GM21529 (cell line): Measurements from ENCODE around the gene TMEM89.

Source experiments
- ATAC-seq: cut with Tn5 transposase; IDR thresholded peaks from one replicate; pipeline ENCODE4 v1.9.1; 2021; ENCODE audit not compliant: unreplicated experiment

TMEM89 gene

DNA sequence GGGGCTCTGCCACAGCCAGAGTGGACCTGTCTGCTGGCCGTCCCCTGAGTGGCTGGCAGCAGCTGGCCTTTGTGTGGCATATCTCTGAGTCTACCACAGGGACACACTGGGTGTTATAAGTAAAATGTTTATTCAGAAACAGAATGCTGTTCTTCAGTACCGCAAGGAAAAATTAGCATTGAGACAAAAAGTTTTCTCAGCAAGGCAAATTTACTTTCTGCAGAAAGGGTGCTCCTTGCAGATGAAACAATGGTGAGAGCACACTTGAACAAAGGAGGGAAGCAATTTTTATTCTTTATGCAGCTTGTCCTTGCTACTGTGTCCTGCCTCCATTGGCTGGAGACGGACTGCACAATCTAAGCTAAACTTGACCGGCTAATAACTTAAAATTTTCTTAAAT is 4.0 kb downstream of the TMEM89 start:
- no peak for ATAC-seq

DNA sequence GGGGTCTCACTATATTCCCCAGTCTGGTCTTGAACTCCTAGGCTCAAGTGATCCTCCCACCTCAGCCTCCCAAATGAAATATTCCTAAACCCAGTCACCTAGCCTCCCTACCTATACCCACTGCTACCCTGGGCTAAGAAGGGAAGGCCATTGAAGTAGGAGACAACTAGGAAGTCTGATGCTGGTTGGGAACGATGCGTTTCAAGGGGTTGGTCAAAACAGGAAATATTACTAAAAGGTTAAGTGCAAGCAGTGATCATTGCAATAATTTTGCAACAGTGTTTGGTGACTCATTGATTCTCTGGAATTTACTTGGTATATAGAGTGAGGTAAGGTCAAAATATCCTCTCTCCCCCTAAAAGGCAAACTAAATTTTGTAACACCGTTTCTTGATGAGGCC is 7.5 kb downstream of the TMEM89 start:
- no peak for ATAC-seq

DNA sequence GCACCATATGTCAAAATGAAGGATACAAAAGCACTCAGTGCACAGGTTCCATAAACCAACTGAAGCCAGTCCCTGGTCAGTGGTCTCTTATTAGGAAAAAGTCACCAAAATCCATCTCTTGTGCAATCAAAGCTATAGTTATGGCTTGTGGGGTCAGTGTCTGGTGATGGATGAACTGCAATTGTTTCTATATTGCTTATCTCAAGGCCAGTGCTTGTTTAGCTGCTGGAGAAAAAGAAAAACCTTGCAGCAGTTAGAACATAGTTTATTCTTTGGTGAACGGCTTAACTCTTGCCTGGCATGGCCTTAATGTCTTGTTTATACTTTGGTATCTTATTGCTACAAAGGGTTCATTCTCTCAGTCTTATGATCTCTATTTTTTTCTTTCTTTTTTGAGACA is 9.3 kb downstream of the TMEM89 start:
- ATAC-seq, result no peak

DNA sequence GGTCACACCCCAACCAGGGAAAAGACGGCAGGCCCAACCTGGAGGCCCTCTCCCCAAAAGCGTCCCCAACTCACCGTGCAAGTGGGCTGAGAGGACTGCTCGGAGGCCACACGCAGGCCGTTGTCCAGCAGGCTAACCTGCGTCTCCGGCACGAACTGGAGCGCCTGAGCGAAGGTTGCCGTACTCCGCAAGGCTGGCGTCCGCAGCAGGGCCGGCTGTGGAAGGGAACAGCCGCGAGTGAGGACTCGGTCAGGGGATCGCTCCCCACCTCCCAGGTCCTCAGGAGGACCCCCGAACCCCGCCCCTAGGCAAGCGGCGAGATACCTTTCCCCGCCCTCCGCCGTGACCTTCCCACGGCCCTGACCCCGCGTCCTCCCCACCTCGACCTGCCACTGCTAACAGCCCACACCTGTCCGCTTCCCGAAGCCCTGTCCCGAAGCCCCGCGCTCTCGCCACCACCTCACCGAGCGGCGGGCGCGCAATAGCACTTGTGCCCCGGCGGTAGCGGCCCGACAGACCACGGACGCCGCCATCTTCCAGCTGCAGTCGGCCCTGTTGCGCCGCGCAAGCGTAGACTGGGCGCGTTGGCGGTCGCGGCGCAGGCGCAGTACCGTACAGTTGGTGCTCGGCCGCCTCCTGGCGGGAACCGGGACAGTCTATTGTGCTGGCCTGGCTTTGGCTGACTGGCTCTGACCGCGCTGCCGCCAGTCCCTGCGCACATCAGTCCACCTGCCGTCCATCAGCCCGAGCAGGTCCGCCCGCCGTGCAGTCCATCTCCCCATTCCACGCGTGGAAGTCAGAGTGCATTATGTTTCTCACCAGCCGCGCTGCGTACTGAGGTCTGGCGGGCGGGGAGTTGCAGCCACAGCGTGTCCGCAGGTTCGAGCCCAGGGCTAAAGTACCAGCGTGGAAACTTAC is 12.2 kb downstream of the TMEM89 start, which contains the start of gene UQCRC1:
Gene UQCRC1, minus strand, starts transcription at position 559 of the 918 bp plus-strand sequence. Its CDS starts 26 bp downstream, at position 533.
- peak; percentile 98 for ATAC-seq

DNA sequence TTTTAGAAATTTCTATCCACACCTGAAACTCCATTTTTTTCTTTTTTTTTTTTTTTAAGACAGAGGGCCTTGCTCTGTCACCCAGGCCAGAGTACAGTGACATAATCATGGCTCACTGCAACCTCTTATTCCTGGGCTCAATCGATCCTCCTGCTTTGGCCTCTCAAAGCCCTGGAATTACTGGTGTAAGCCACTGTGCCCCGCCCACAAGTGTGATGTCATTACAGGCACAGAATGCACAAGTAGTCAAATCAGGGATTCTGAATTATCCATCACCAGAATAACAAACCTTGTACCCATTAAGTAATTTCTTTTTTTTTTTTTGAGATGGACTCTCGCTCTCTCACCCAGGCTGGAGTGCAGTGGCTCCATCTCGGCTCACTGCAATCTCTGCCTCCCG is 14.1 kb downstream of the TMEM89 start:
- no peak for ATAC-seq

DNA sequence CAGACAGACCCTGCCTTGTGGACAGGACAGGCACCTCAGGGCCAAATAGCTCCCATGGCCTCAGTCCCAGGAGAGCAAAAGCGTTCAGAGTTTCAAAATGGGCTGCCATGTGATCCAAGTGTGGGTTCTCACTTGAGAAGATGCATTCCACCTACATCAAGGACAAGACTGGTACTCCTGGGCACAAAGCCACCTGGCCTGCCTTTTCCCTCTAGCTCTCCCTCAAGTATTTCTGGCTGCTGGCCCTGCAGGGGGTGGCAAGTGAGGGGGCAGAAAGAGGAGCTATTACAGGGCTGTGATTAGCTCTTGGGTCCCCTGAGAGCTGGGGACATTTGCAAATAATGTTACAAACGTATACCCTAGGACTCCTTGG is 20.0 kb downstream of the TMEM89 start:
- no peak for ATAC-seq

DNA sequence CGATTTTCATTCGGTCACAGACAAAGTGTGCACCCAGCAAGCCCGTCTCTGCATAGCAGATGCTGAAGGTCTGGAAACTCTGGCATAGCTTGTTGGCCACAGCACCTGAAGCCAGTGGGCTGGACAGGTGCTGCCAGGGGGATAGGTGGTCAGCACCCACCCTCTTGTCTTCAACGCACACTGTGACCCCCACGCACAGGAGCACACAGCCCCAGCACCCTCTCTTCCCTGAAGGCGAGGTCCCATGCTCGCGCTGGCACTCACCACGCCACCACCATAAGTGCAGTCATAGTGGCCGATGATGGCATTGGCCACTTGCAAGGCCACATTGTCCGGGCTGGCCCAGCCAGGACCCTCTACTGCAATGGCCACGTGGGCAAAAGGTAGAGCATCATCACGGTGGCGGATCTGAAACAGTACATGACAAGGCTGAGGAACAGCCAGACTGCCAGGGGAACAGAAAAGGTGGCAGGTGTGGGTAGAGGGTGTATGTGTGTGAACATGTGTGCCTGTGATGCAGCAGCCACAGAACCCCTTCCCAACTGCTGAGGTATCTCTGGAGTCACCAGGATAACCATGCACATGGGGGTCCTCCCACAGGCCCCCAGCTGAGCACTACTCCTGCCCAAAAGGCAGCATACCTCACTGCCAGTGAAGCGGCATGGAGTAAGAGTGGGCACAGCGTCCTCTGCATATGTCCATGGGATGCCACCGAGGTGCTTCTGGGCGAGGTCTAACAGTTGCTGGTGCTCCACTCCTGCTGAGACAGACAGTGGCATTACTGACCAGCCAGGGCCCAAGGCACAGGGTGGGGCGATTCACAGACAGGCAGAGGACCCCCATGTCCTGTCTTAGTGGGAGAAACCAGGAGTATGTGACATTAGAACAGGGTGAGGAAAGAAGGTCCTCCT is 20.6 kb downstream of the TMEM89 start:
- no peak for ATAC-seq

DNA sequence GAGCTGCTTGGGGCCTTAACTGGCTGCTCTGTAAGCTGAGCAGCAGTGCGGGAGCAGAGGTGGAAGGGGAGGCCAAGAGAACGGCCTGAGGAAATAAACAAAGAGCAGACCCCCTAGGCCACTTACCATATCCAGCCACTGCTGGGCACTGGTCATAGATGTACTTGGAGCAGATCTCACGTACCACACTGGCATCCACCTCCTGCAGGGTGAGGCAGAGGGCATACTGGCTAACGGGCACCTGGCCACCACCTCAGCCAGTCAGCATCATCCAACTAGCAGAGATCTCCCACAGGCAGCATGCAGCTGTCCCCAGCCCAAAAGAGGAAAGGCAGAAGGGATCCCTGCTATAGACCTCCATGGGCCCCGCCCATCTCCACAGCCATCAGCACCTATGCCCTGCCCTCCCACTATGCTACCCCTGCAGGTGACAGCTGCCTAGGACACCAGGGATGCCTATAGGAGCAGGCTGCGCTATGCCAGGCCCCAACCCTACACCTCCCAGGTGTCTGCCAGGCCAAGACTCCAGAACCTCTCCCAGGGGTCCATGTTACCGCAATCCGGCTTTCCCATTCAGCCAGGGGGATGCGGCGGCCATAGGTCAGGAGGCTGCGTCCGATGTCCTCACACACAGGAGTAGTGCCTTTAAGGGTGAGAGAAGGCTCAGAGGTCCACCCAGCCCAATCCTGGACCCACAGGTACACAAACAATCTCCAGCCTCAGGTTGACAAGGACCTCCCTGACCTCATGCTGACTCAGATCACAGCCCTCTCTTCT is 21.9 kb downstream of the TMEM89 start:
- no peak for ATAC-seq

DNA sequence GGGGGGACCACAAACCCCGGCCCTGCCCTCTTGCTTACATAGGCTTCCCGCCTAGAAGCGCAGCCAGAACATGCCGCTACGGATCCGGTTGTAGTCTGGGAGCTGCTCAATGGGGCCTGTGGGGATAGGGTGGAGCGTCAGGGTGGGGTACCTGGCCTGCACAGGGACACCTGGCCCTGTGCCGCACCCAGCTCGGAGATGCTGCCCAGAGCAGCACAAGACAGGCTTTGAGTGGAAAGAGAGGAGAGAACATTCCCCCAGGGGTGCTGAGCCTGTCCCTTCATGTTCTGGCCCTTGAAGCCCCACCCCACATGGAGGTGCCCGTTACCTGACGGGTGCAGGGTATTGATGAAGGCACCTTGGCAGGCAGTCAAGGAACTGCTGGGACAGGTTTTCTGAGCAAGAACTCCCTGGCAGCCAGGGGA is 22.5 kb downstream of the TMEM89 start:
- no peak for ATAC-seq

DNA sequence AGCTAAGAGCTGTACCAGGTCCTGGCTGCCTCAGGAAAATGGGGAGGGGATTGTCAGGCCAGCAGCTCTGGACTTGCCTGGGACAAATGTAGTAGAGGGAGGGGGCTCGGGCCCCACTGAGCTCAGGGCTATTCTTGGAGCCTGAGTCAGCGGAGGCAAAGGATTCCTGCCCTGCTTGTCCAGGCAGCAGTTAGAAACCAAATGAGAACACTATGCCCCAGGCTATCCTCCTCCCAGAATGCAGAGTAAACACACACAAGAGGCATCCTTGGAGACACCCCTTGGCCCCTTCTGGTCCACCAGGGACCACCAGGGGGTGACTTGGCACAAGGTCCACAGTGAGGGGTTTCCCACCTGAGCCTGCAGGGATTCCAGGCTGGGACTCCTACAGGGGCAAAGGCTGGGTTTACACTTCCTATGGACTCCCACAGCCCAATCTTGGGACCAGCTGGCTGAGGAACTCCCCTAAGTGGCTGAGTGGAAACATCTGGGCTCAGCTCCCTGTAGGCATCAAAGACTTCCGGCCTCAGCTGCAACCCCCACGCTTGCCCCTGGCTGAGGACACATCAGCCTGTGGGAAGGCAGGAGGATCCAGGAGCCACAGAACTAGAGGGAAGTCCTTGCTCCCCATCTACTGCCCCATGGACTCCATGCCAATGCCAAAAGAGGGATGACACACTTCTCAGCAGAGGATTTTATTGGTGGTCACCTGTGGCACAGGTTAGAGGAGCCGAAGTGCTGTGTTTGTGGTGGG is 23.1 kb downstream of the TMEM89 start:
- ATAC-seq, result no peak

DNA sequence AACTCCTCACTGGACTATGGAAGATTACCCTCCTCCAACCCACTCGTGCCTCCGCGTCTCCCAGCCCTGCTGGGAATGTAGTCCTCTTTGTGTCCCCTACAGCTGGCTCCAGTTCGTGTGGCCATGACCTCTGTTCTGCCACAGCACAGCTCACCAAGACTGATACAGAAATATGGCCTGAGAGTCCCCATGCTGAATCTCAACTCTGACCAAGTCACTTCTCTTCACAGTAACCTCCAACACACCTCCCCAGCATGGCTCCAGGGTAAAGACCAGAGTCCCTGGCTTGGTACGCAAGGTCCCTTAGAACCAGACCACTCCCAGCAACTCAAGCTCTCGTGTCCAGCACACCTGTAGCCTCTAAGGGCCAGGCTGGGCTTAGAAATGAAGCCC is 24.2 kb downstream of the TMEM89 start:
- no peak for ATAC-seq

DNA sequence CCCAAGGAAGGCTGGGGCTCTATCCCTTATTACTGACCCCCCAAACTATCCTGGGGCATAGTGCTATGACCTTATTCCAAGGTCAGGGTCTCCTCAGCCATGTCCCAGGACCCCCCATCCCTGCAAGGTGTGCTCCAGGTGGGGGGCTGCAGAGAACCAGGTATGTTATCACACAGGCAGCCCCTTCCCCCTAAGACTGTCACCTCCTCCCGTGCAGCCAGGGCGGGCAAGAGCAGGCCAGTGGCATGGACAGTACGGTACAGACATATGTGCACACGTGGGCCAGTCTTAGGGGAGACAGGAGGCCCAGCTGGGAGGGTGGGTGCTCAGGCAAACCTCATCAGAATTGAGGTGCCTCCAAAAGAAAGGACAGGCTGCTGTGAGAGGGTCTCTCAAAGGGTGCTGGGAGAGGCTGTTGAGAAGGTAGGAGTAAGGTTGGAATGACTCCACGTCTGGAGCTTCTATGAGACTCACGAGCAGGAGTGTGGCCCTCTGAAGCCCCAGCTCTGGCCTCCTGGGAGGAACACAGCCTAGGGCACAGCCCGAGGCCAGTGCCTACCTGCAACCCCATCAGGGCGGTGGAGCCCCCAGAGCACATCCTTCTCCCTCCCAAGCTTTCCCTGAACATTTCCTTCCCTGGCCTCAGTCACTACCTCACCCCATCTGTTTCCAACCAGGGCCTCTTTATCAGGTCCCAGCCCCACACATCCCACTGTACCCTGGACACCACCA is 24.7 kb downstream of the TMEM89 start:
- ATAC-seq, result no peak

DNA sequence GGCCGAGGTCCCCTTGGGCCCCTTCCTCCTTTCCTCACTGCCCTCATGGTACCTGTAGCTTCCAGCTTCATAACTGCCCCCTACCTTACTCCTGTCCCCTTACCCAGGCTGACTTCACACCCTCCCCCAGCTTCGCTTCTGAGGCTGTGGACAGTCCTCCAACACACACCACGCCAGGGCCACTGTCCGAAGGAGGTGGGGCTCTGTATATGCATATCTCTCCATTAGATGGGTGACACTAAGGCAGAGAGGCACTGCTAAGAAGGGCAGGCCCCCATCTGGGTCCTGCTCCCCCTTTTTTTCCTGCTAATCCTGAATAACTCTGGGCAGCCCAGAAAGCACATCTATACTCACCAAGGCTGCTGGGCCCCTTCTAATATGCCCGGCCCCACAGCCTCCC is 25.4 kb downstream of the TMEM89 start:
- ATAC-seq, result no peak

DNA sequence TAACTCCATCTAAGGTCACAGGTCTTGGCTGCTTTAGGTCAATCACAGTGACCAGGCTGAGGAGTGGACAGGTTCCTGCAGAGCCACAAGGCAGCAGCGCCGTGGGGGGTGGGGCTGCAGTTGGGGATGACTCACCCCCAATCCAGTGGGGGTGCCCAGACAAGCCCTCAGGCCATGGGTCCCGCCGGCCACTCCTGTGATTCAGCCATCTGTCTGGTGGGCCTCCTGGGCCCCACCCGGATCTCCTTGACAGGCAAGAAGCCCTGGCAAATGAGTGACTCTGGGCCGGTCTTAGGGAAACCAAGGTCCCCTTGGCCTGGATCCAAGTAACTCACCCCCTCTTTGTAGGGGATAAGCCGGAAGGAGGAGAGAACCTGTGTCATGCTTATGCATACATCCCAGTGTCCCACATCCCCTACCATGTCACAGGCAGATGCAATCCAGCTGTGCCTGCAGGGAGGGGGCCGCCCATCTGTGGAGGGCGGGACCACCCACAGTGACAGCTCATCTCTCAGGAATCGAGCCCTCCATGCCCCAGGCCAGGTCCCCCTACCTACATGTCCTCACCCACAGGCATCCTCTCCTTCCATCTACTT is 25.9 kb downstream of the TMEM89 start:
- no peak for ATAC-seq

DNA sequence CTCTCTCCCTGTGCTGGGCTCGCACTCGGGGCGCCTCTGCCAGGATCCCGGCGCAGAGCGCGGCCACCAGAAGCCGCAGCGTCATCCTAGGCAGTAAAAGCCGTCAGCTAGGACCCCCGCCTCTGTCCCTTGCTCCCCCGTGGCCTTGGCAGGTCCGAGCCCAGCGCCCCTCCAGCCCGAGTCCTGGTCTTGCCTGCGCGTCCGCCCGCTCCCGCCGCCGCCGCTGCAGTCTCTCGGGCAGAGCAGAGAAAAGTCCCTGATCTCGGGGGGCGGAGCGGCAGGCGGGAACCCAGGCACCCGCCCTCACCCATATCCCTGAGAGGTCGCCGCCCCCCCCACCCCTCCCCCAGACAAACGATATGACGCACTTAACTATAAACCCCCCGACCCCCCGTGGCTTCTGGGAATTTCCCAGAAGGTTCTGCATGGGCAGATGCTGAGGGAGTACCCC is 26.5 kb downstream of the TMEM89 start, which contains the start of gene COL7A1:
Gene COL7A1, minus strand, starts transcription at position 255 of the 451 bp plus-strand sequence. Its CDS starts 170 bp downstream, at position 85.
- ATAC-seq, result no peak

DNA sequence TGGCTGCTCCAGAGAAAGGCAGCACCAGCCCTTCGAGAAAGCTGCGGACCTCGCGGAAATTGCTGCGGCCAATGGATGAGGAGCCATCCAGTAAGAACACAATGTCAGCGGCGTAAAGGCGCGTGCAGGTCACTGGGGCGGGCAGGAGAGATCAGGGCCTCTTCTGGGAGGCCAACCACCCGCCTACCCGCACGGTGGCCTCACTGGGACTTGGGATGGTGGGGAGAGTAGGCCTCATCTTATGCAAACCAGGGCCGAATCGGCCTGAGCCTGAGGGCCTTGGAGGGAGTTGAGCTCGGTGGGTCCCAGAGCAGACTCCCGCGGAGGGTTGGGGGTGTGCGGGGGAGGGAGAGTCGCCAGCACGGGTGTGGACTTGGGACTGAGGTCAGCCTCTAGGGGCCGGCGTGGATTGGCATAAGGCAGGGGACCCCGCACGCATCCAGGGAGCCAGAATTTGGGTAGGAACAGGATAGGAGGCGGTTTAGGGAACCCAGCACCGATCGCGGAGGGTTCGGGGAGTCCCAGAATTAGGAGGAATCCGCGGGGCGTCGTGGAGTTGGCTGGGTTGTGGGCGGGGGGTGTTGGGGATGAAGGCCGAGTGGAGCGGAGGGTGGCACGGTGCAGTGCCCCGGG is 27.0 kb downstream of the TMEM89 start:
- ATAC-seq, result no peak

DNA sequence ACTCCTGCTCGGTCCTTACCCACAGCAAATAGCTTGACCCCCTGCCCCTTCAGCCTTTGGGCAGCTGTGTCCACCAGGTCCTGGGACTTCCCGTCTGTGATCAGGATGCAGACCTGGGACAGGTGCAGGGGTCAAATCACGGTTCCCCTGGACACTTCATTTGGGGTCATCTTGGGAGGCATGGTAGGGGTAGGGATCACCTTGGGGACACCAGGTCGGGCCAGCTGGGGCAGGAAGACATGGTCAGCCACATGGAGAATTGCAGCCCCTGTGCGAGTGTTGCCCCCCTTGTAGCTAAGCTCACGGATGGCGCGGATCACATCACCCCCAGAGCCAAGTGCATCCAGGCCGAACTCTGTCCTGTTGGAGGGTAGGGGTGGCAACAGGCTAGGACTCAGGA is 28.2 kb downstream of the TMEM89 start:
- ATAC-seq, result no peak

DNA sequence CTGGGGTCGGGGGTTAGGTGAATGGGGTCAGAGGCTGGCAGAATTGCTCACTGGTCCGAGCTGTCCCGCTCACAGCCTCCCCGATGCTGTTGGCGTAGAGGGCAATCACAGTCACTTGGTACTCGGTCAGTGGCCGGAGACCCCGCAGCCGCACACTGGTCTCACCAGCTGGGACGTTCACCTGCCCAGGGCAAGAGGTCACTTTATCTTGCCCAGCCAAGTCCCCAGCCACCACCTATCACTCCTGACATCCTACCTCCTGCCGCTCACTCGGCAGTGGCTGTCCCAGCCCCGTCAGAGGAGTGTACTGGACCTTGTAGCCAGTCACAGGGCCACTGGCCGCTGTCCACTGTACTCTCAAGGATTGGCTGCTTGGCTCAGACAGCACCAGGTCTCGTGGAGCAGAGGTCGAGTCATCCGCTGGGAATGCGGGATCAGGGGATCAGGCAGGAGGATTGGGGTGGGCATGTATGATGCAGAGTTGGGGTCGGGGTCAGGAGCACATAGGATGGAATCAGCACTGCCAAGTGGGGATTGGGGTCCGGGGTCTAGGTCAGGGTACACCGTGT is 29.0 kb downstream of the TMEM89 start:
- no peak for ATAC-seq
